ENCODE data around the gene PLCG2. TPM values are rescaled to one million over a fixed set of nuclear protein-coding genes. Genes with fewer than 3 reads are reported as not detected.
A peak's percentile ranks its signal among the peaks of the same experiment; 100 is the strongest.

PLCG2 gene
- total RNA-seq, 1 experiment from 2014 or later: 6.0 TPM

- H2AK5ac ChIP-seq (ENCODE audit: insufficient read length, low read length): no peak overlapping the region
- Mint-ChIP-seq H3K27ac (peak overlapping the region in 1 of 3 experiments; percentile 19; a peak in 1 of 7 replicates), H3K9me3 (no peaks in the 10 kb centered on the region), H3K27me3 (ENCODE audit: low read depth) (no peaks in the 10 kb centered on the region; the same call in 1 of the 2 replicates), H3K36me3 (ENCODE audit: insufficient read depth in 1 of 3, low read depth in 3 of 3) (no peaks in the 10 kb centered on the region), H3K4me1 (no peaks in the 10 kb centered on the region), H3K4me3 (no peak overlapping the region)
- no peaks in the 10 kb centered on the region for H3K4me1 ChIP-seq (ENCODE audit: insufficient read depth, low read length)
- H3K9ac ChIP-seq (ENCODE audit: extremely low read depth, insufficient read length, low read length): no peak overlapping the region
- no peak overlapping the region for H3K18ac ChIP-seq (ENCODE audit: insufficient read length, low read depth, low read length)
- no peak overlapping the region for H2BK15ac ChIP-seq (ENCODE audit: low read depth, low read length)
- H3K27me3 ChIP-seq (ENCODE audit: insufficient read depth, low read length): no peaks in the 10 kb centered on the region
- no peak overlapping the region for H2BK5ac ChIP-seq (ENCODE audit: insufficient read length, low read length)
- no peak overlapping the region for H3K4me2 ChIP-seq (ENCODE audit: insufficient read depth, insufficient read length, low read length)
- no peaks in the 10 kb centered on the region for H3K9me3 ChIP-seq (ENCODE audit: control insufficient read depth, low read depth, low read length)
- H4K8ac ChIP-seq (replicated peaks; ENCODE audit: insufficient read length, low read depth, low read length): no peak overlapping the region
- H2BK12ac ChIP-seq (ENCODE audit: insufficient read length, low read depth, low read length): no peak overlapping the region
- H2BK20ac ChIP-seq (ENCODE audit: low read depth, low read length, poor library complexity, severe bottlenecking): no peak overlapping the region
- no peak overlapping the region for H3K23ac ChIP-seq (ENCODE audit: insufficient read length, low read depth, low read length)
- no peak overlapping the region for H3K27ac ChIP-seq (ENCODE audit: insufficient read length, low read depth, low read length)
- H3T11ph ChIP-seq (ENCODE audit: low read length): no peak overlapping the region
- H2AFZ ChIP-seq (ENCODE audit: low read length): no peak overlapping the region
- no peak overlapping the region; the same call in 1 of the 2 replicates for H3K14ac ChIP-seq (ENCODE audit: insufficient read depth, low read length)
- TF ChIP-seq CTCF (conservative IDR thresholded peaks at IDR 0.05): no peak
- no peak overlapping the region for H3K56ac ChIP-seq (ENCODE audit: insufficient read length, low read depth, low read length)
- H4K20me1 ChIP-seq (ENCODE audit: control insufficient read depth, insufficient read depth, insufficient read length): peaks cover 5% of the 10 kb centered on the region
- H3K79me1 ChIP-seq (ENCODE audit: insufficient read depth, low read depth, low read length, poor library complexity, severe bottlenecking): no peaks in the 10 kb centered on the region
- no CpG with 5 or more reads among the region's 13 CpGs for WGBS (ENCODE audit: extremely low coverage, insufficient read length, low lambda C conversion rate)
- no peak overlapping the region for H4K91ac ChIP-seq (ENCODE audit: insufficient read length, low read depth, low read length)
- no peak for DNase-seq
- no peaks in the 10 kb centered on the region for H3K23me2 ChIP-seq (ENCODE audit: insufficient read length, low read depth, low read length, poor library complexity, severe bottlenecking)
- H2BK120ac ChIP-seq (ENCODE audit: low read depth, low read length, poor library complexity, severe bottlenecking): no peak overlapping the region
- H3K4ac ChIP-seq (ENCODE audit: low read depth, low read length): no peak overlapping the region
- H3K79me2 ChIP-seq (ENCODE audit: insufficient read depth, low read length): peaks cover 3% of the 10 kb centered on the region; the same call in 1 of the 2 replicates
- no peak overlapping the region for H4K5ac ChIP-seq (ENCODE audit: insufficient read length, low read depth, low read length)
Measured at GRCh38 chr16:81755915-81756614, 23.0 kb upstream of the PLCG2 start.
